NB4 (cell line): ENCODE data around the gene STARD13.

Experiments
- DNase-seq: peaks from one replicate; pipeline ENCODE4 v3.0.0; 2010; ENCODE audit warnings: low read depth
- H3K4me3 ChIP-seq: one replicate; pipeline ENCODE4 v1.5.1; 2011; ENCODE audit warnings: mild to moderate bottlenecking, low read depth, low read length, moderate library complexity
- MAX ChIP-seq: IDR thresholded peaks from 2 replicates; pipeline ENCODE4 v1.6.1; 2011; ENCODE audit warnings: low read depth, low read length
- MYC ChIP-seq: IDR thresholded peaks from 2 replicates; pipeline ENCODE4 v1.6.1; 2011; ENCODE audit warnings: low read depth, low read length
- POLR2A ChIP-seq: IDR thresholded peaks from 2 replicates; pipeline ENCODE4 v1.6.1; 2011; ENCODE audit warnings: mild to moderate bottlenecking; ENCODE audit not compliant: insufficient read length; ENCODE audit errors: extremely low read depth
- TF ChIP-seq, protein P1 (sequence below): IDR thresholded peaks from one replicate; pipeline ENCODE4 v1.5.1; 2012; ENCODE audit warnings: low read depth, low read length

Gene STARD13

DNA sequence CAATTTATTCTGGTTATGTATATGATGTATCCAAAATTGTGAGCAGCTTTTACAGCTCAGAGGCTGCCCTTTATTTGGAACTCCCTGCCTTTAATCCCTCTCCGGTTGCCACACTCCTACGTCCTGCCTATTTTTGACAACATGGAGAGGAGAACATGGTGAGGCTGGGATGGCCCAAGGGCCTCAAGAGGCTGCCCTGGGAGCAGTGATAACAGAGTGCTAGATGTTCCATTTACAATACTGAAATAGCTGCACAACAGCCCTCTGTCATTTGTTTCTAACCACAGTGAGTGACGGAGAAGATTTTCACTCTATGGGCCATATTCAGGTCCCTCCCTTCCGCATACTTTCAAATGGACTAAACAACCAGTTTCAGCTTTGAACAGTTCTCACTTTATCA is 33.4 kb downstream of the STARD13 start:
- no peak for DNase-seq
- TF ChIP-seq POLR2A (no peak), MYC (no peak), MAX (no peak)
- TF ChIP-seq, protein P1, sequence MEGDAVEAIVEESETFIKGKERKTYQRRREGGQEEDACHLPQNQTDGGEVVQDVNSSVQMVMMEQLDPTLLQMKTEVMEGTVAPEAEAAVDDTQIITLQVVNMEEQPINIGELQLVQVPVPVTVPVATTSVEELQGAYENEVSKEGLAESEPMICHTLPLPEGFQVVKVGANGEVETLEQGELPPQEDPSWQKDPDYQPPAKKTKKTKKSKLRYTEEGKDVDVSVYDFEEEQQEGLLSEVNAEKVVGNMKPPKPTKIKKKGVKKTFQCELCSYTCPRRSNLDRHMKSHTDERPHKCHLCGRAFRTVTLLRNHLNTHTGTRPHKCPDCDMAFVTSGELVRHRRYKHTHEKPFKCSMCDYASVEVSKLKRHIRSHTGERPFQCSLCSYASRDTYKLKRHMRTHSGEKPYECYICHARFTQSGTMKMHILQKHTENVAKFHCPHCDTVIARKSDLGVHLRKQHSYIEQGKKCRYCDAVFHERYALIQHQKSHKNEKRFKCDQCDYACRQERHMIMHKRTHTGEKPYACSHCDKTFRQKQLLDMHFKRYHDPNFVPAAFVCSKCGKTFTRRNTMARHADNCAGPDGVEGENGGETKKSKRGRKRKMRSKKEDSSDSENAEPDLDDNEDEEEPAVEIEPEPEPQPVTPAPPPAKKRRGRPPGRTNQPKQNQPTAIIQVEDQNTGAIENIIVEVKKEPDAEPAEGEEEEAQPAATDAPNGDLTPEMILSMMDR = no peak

GRCh38 chr13:33251131-33251661 is 34.4 kb downstream of the STARD13 start:
- H3K4me3 ChIP-seq = no peak overlapping the region
- DNase-seq = no peak
- TF ChIP-seq MYC (0 out of 2 replicates have a peak, but pooled peaks have one; percentile 11), POLR2A (no peak), MAX (no peak)
- TF ChIP-seq, protein P1 = no peak

More for the DNA sequence above, 33.4 kb downstream of the STARD13 start:
- no peak overlapping the region for H3K4me3 ChIP-seq

GRCh38 chr13:33250609-33251008 is 34.9 kb downstream of the STARD13 start:
- DNase-seq = no peak
- TF ChIP-seq, protein P1 = no peak
- TF ChIP-seq POLR2A = no peak
- TF ChIP-seq MAX = no peak
- TF ChIP-seq MYC = no peak
- no peak overlapping the region for H3K4me3 ChIP-seq

- no peak for DNase-seq
- no peak for TF ChIP-seq MYC
- no peak for TF ChIP-seq MAX
- no peak for TF ChIP-seq POLR2A
- TF ChIP-seq, protein P1 = no peak
- no peak overlapping the region for H3K4me3 ChIP-seq
These were observed 35.7 kb downstream of the STARD13 start for GRCh38 chr13:33249894-33250293.

GRCh38 chr13:33249066-33249465 is 36.5 kb downstream of the STARD13 start:
- no peak for DNase-seq
- TF ChIP-seq, protein P1 = no peak
- no peak for TF ChIP-seq POLR2A
- TF ChIP-seq MYC = no peak
- TF ChIP-seq MAX = no peak
- H3K4me3 ChIP-seq = no peak overlapping the region
